GM23338 (cell line): ENCODE data around the gene PID1. TPM values are rescaled to one million over a fixed set of nuclear protein-coding genes. Genes with fewer than 3 reads are reported as not detected.

Experiments used
- ATAC-seq: fragments of 200-7000 bp; cut with Tn5 transposase; 3 replicates; pipeline ENCODE4 v1.9.1; 2020
- DNase-seq: peaks from one replicate; pipeline ENCODE4 v3.0.0-alpha.2; 2015; ENCODE audit warnings: low spot score
- H2AFZ ChIP-seq: fragments of 200-600 bp; sonication (generic); 2 replicates; pipeline ENCODE4 v1.8.0; 2016; ENCODE audit warnings: antibody characterized with exemption, mild to moderate bottlenecking, moderate library complexity
- H3F3A ChIP-seq: fragments of 200-600 bp; sonication (generic); replicated peaks from 2 replicates; pipeline ENCODE4 v1.8.0; 2017; ENCODE audit warnings: antibody characterized with exemption, mixed run types, low read depth
- H3K27ac ChIP-seq: fragments of 200-600 bp; sonication (generic); 2 replicates; pipeline ENCODE4 v1.6.1; 2016; ENCODE audit warnings: low read depth
- H3K27me3 ChIP-seq: fragments of 200-600 bp; sonication (generic); 2 replicates; pipeline ENCODE4 v1.8.0; 2016; ENCODE audit warnings: mild to moderate bottlenecking, mixed run types, moderate library complexity; ENCODE audit not compliant: insufficient read depth
- H3K36me3 ChIP-seq: fragments of 200-600 bp; sonication (generic); 2 replicates; pipeline ENCODE4 v1.8.0; 2016; ENCODE audit warnings: mild to moderate bottlenecking; ENCODE audit not compliant: insufficient read depth
- H3K4me1 ChIP-seq: fragments of 200-600 bp; sonication (generic); 2 replicates; pipeline ENCODE4 v1.8.0; 2016; ENCODE audit warnings: mild to moderate bottlenecking, moderate library complexity; ENCODE audit not compliant: insufficient read depth
- H3K4me2 ChIP-seq: fragments of 200-600 bp; sonication (generic); 2 replicates; pipeline ENCODE4 v1.7.1; 2017; ENCODE audit warnings: mixed run types
- H3K4me3 ChIP-seq: fragments of 200-600 bp; sonication (generic); 2 replicates; pipeline ENCODE4 v1.6.1; 2016; ENCODE audit warnings: mixed run types
- H3K79me2 ChIP-seq: fragments of 200-600 bp; sonication (generic); replicated peaks from 2 replicates; pipeline ENCODE4 v1.8.0; 2017; ENCODE audit warnings: mild to moderate bottlenecking; ENCODE audit not compliant: insufficient read depth
- H3K9me2 ChIP-seq: fragments of 200-600 bp; sonication (generic); 2 replicates; pipeline ENCODE4 v1.8.0; 2017; ENCODE audit not compliant: insufficient read depth
- H4K20me1 ChIP-seq: fragments of 200-600 bp; sonication (generic); replicated peaks from 2 replicates; pipeline ENCODE4 v1.8.0; 2017; ENCODE audit warnings: mild to moderate bottlenecking; ENCODE audit not compliant: insufficient read depth
- H3K27ac Mint-ChIP-seq: 2 replicates; pipeline ENCODE4 v1.8.0; 2020; ENCODE audit warnings: inconsistent platforms, mild to moderate bottlenecking, moderate library complexity, mixed read lengths
- H3K27me3 Mint-ChIP-seq: 3 replicates; pipeline ENCODE4 v1.8.0; 2022; ENCODE audit warnings: low read depth, mild to moderate bottlenecking, moderate library complexity, mixed read lengths, inconsistent platforms; ENCODE audit not compliant: insufficient read depth, poor library complexity
- H3K36me3 Mint-ChIP-seq: 3 replicates; pipeline ENCODE4 v1.8.0; 2021; ENCODE audit warnings: low read depth, mild to moderate bottlenecking, inconsistent platforms, moderate library complexity, mixed read lengths
- H3K4me1 Mint-ChIP-seq: 3 replicates; pipeline ENCODE4 v1.8.0; 2020; ENCODE audit warnings: mild to moderate bottlenecking, inconsistent platforms, mixed read lengths
- H3K4me3 Mint-ChIP-seq: 3 replicates; pipeline ENCODE4 v1.8.0; 2021; ENCODE audit warnings: moderate library complexity, mild to moderate bottlenecking, inconsistent platforms, mixed read lengths
- H3K9me3 Mint-ChIP-seq: 3 replicates; pipeline ENCODE4 v1.8.0; 2020; ENCODE audit warnings: moderate library complexity, mild to moderate bottlenecking, inconsistent platforms, mixed read lengths
- CREB1 ChIP-seq: fragments of 250-450 bp; sonication (Bioruptor Pico); IDR thresholded peaks from 2 replicates; pipeline ENCODE4 v1.5.0; 2020; ENCODE audit warnings: low read depth, mild to moderate bottlenecking, moderate library complexity
- STAT1 ChIP-seq: IDR thresholded peaks from one replicate; pipeline ENCODE4 v1.6.1; 2016; ENCODE audit warnings: antibody characterized with exemption; ENCODE audit not compliant: unreplicated experiment
- polyA plus RNA-seq: library from polyadenylated mRNA; unstranded; fragments of >200 nt; fragmentation: Nextera tagmentation; extraction: Ambion mirVana; gene quantifications from 2 replicates; pipeline ENCODE4 v1.2.1, GENCODE V29; 2016
- total RNA-seq: library from RNA; depleted of rRNA; stranded (reverse); fragments of >200 nt; shearing (Covaris generic); gene quantifications from 2 replicates; pipeline ENCODE4 v1.2.3, GENCODE V29; 2014
- TF ChIP-seq, protein P1 (sequence below): fragments of 250-450 bp; sonication (Bioruptor Pico); IDR thresholded peaks from 2 replicates; pipeline ENCODE4 v1.5.0; 2020; ENCODE audit warnings: mild to moderate bottlenecking, moderate library complexity
- TF ChIP-seq, protein P2 (sequence below): IDR thresholded peaks from one replicate; pipeline ENCODE4 v1.6.1; 2018; ENCODE audit warnings: antibody characterized with exemption; ENCODE audit not compliant: unreplicated experiment

The PID1 gene
- total and polyA plus RNA-seq, 2 experiments from 2014 or later: 1.7 to 2.4 TPM

DNA sequence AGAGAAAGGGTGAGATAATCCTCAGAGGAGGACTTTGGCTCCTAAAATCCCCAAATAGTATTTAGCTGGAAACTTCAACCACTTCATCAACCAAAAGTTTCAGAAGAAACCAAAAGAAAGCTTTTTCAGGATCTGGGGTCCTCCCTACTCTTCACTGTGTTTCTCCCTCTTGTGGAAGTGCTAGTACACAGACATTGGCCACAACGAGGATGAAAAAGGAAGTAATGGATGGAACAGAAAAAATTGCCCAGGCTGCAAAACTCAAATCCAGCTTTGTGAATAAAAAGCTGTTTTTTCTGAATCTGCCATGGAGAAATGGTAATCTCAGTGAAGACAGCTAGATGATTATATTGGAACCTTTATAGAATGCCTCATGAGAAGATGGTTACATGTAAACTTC is 4.0 kb downstream of the PID1 start:
- no peaks in the 10 kb centered on the region for H3F3A ChIP-seq
- Mint-ChIP-seq H3K4me1 (peaks cover 4% of the 10 kb centered on the region), H3K9me3 (no peaks in the 10 kb centered on the region), H3K4me3 (no peak overlapping the region), H3K36me3 (no peaks in the 10 kb centered on the region), H3K27me3 (peaks cover 10% of the 10 kb centered on the region), H3K27ac (no peak overlapping the region)
- TF ChIP-seq, protein P1, sequence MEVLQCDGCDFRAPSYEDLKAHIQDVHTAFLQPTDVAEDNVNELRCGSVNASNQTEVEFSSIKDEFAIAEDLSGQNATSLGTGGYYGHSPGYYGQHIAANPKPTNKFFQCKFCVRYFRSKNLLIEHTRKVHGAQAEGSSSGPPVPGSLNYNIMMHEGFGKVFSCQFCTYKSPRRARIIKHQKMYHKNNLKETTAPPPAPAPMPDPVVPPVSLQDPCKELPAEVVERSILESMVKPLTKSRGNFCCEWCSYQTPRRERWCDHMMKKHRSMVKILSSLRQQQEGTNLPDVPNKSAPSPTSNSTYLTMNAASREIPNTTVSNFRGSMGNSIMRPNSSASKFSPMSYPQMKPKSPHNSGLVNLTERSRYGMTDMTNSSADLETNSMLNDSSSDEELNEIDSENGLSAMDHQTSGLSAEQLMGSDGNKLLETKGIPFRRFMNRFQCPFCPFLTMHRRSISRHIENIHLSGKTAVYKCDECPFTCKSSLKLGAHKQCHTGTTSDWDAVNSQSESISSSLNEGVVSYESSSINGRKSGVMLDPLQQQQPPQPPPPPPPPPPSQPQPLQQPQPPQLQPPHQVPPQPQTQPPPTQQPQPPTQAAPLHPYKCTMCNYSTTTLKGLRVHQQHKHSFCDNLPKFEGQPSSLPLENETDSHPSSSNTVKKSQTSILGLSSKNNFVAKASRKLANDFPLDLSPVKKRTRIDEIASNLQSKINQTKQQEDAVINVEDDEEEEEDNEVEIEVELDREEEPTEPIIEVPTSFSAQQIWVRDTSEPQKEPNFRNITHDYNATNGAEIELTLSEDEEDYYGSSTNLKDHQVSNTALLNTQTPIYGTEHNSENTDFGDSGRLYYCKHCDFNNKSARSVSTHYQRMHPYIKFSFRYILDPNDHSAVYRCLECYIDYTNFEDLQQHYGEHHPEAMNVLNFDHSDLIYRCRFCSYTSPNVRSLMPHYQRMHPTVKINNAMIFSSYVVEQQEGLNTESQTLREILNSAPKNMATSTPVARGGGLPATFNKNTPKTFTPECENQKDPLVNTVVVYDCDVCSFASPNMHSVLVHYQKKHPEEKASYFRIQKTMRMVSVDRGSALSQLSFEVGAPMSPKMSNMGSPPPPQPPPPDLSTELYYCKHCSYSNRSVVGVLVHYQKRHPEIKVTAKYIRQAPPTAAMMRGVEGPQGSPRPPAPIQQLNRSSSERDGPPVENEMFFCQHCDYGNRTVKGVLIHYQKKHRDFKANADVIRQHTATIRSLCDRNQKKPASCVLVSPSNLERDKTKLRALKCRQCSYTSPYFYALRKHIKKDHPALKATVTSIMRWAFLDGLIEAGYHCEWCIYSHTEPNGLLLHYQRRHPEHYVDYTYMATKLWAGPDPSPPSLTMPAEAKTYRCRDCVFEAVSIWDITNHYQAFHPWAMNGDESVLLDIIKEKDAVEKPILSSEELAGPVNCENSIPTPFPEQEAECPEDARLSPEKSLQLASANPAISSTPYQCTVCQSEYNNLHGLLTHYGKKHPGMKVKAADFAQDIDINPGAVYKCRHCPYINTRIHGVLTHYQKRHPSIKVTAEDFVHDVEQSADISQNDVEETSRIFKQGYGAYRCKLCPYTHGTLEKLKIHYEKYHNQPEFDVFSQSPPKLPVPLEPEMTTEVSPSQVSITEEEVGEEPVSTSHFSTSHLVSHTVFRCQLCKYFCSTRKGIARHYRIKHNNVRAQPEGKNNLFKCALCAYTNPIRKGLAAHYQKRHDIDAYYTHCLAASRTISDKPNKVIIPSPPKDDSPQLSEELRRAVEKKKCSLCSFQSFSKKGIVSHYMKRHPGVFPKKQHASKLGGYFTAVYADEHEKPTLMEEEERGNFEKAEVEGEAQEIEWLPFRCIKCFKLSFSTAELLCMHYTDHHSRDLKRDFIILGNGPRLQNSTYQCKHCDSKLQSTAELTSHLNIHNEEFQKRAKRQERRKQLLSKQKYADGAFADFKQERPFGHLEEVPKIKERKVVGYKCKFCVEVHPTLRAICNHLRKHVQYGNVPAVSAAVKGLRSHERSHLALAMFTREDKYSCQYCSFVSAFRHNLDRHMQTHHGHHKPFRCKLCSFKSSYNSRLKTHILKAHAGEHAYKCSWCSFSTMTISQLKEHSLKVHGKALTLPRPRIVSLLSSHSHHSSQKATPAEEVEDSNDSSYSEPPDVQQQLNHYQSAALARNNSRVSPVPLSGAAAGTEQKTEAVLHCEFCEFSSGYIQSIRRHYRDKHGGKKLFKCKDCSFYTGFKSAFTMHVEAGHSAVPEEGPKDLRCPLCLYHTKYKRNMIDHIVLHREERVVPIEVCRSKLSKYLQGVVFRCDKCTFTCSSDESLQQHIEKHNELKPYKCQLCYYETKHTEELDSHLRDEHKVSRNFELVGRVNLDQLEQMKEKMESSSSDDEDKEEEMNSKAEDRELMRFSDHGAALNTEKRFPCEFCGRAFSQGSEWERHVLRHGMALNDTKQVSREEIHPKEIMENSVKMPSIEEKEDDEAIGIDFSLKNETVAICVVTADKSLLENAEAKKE (CRISPR knock-in tag): no peak
- TF ChIP-seq CREB1 (CRISPR knock-in tag): no peak
- TF ChIP-seq STAT1: no peak
- H3K27ac ChIP-seq: no peak overlapping the region
- no peaks in the 10 kb centered on the region for H3K36me3 ChIP-seq
- no peak for DNase-seq
- ATAC-seq: no peak
- no peak overlapping the region for H3K4me2 ChIP-seq
- H4K20me1 ChIP-seq: no peaks in the 10 kb centered on the region
- H3K4me3 ChIP-seq: no peak overlapping the region
- peaks cover 9% of the 10 kb centered on the region; the same call in 1 of the 2 replicates for H3K4me1 ChIP-seq
- H2AFZ ChIP-seq: no peak overlapping the region
- peaks cover 5% of the 10 kb centered on the region; the same call in 1 of the 2 replicates for H3K9me2 ChIP-seq
- H3K27me3 ChIP-seq: peaks cover 17% of the 10 kb centered on the region
- H3K79me2 ChIP-seq: no peaks in the 10 kb centered on the region; the same call in 1 of the 2 replicates

DNA sequence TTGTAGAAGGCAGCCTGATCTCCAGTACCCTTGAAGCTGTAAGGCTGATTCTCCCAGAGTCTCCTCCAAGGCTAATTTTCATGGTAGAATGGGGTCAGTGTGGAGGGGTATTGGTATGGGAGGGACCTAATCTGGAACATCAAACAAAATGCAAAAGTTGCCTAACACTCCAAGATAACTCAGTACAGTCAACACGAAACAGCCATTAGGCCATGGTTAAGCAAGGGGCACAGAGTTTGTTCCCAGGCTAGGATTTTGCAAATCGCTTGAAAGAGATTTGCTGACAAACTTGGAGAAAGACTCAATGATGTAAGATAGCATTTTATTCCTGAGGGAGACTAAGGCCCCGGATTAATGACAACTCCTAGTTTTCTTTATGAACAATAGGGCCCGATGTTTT is 5.4 kb downstream of the PID1 start:
- Histone ChIP-seq H3F3A (no peaks in the 10 kb centered on the region), H3K27me3 (peaks cover 9% of the 10 kb centered on the region), H3K4me1 (peaks cover 6% of the 10 kb centered on the region; the same call in 1 of the 2 replicates), H4K20me1 (no peaks in the 10 kb centered on the region), H3K9me2 (peaks cover 5% of the 10 kb centered on the region; the same call in 1 of the 2 replicates), H3K4me3 (no peak overlapping the region), H3K27ac (no peak overlapping the region), H3K4me2 (no peak overlapping the region), H3K36me3 (no peaks in the 10 kb centered on the region), H3K79me2 (no peaks in the 10 kb centered on the region; the same call in 1 of the 2 replicates), H2AFZ (no peak overlapping the region)
- H3K27me3 Mint-ChIP-seq: peaks cover 3% of the 10 kb centered on the region
- DNase-seq (no peak), ATAC-seq (no peak)
- H3K36me3 Mint-ChIP-seq: no peaks in the 10 kb centered on the region
- H3K4me3 Mint-ChIP-seq: no peak overlapping the region
- peaks cover 2% of the 10 kb centered on the region; the same call in 2 of the 3 replicates for H3K4me1 Mint-ChIP-seq
- H3K27ac Mint-ChIP-seq: no peak overlapping the region
- no peaks in the 10 kb centered on the region for H3K9me3 Mint-ChIP-seq
- TF ChIP-seq, protein P2, sequence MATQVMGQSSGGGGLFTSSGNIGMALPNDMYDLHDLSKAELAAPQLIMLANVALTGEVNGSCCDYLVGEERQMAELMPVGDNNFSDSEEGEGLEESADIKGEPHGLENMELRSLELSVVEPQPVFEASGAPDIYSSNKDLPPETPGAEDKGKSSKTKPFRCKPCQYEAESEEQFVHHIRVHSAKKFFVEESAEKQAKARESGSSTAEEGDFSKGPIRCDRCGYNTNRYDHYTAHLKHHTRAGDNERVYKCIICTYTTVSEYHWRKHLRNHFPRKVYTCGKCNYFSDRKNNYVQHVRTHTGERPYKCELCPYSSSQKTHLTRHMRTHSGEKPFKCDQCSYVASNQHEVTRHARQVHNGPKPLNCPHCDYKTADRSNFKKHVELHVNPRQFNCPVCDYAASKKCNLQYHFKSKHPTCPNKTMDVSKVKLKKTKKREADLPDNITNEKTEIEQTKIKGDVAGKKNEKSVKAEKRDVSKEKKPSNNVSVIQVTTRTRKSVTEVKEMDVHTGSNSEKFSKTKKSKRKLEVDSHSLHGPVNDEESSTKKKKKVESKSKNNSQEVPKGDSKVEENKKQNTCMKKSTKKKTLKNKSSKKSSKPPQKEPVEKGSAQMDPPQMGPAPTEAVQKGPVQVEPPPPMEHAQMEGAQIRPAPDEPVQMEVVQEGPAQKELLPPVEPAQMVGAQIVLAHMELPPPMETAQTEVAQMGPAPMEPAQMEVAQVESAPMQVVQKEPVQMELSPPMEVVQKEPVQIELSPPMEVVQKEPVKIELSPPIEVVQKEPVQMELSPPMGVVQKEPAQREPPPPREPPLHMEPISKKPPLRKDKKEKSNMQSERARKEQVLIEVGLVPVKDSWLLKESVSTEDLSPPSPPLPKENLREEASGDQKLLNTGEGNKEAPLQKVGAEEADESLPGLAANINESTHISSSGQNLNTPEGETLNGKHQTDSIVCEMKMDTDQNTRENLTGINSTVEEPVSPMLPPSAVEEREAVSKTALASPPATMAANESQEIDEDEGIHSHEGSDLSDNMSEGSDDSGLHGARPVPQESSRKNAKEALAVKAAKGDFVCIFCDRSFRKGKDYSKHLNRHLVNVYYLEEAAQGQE: no peak
